Mucosa of stomach (tissue), 1 donor: ENCODE results near the gene TMC8.

Experiments used
- H3K27me3 ChIP-seq: one replicate; pipeline ENCODE4 v1.7.0; 2013; ENCODE audit warnings: mild to moderate bottlenecking, low read length; ENCODE audit not compliant: control insufficient read depth, insufficient read depth
- H3K36me3 ChIP-seq: one replicate; pipeline ENCODE4 v1.7.0; 2013; ENCODE audit warnings: low read length; ENCODE audit not compliant: control insufficient read depth, insufficient read depth
- H3K4me1 ChIP-seq: one replicate; pipeline ENCODE4 v1.7.0; 2013; ENCODE audit warnings: mild to moderate bottlenecking, low read length; ENCODE audit not compliant: control insufficient read depth, insufficient read depth
- H3K4me3 ChIP-seq: one replicate; pipeline ENCODE4 v1.7.0; 2013; ENCODE audit warnings: low read length
- H3K9ac ChIP-seq: one replicate; pipeline ENCODE4 v1.7.0; 2013; ENCODE audit warnings: mild to moderate bottlenecking, low read length, moderate library complexity
- H3K9me3 ChIP-seq: one replicate; pipeline ENCODE4 v1.7.0; 2013; ENCODE audit warnings: mild to moderate bottlenecking, low read length, moderate library complexity; ENCODE audit not compliant: control insufficient read depth
- donor health status: Pancreatic carcinoma.

TMC8 gene

GRCh38 chr17:78186692-78187595 is 56.4 kb downstream of the TMC8 start, which contains the start of the genes AFMID and TK1:
AFMID (plus strand) TSS chr17:78187362; CDS start chr17:78187371, 9 bp downstream.
TK1 (minus strand) TSS chr17:78187052; CDS start chr17:78186994, 58 bp downstream.
- H3K4me3 ChIP-seq, result peak within 1 kb of the TSS; percentile 77
- H3K9me3 ChIP-seq, result no peaks in the 10 kb centered on the region
- peaks cover 5% of the 10 kb centered on the region for H3K36me3 ChIP-seq
- peak within 1 kb of the TSS; percentile 59 for H3K9ac ChIP-seq
- H3K27me3 ChIP-seq, result no peaks in the 10 kb centered on the region
- H3K4me1 ChIP-seq, result peaks cover 45% of the 10 kb centered on the region
